Measurements from ENCODE around the gene TIGD2.

TIGD2 gene

GRCh38 chr4:89110986-89111832 lies at the start of gene TIGD2:
Gene TIGD2 (plus strand): TSS chr4:89111533. CDS start chr4:89112975, 1,442 bp downstream.
- DNase-seq (ENCODE audit: low read depth in 2 of 2): peak; percentile 80 to 84

- DNase-seq (ENCODE audit: low read depth in 2 of 2): no peak
Measured at GRCh38 chr4:89064848-89065247, 46.5 kb upstream of the TIGD2 start.

- no peak for DNase-seq (ENCODE audit: low read depth in 2 of 2)
Measured at GRCh38 chr4:89067417-89067816, 43.9 kb upstream of the TIGD2 start.

GRCh38 chr4:89069481-89069880 lies 41.9 kb upstream of the TIGD2 start:
- DNase-seq (ENCODE audit: low read depth in 2 of 2): no peak

- DNase-seq (ENCODE audit: low read depth in 2 of 2): no peak
Measured at GRCh38 chr4:89070041-89070440, 41.3 kb upstream of the TIGD2 start.

- no peak for DNase-seq (ENCODE audit: low read depth in 2 of 2)
Measured at GRCh38 chr4:89071311-89071710, 40.0 kb upstream of the TIGD2 start.

GRCh38 chr4:89072921-89073320 lies 38.4 kb upstream of the TIGD2 start:
- DNase-seq (ENCODE audit: low read depth in 2 of 2): no peak

- no peak for DNase-seq (ENCODE audit: low read depth in 2 of 2)
Measured at GRCh38 chr4:89077761-89078160, 33.6 kb upstream of the TIGD2 start.

- DNase-seq (ENCODE audit: low read depth in 2 of 2): no peak
Measured at GRCh38 chr4:89078300-89078699, 33.0 kb upstream of the TIGD2 start.

- DNase-seq (ENCODE audit: low read depth in 2 of 2): no peak
Measured at GRCh38 chr4:89099034-89099433, 12.3 kb upstream of the TIGD2 start.

- DNase-seq (ENCODE audit: low read depth in 2 of 2): no peak
Measured at GRCh38 chr4:89099471-89099870, 11.9 kb upstream of the TIGD2 start.

- no peak for DNase-seq (ENCODE audit: low read depth in 2 of 2)
Measured at GRCh38 chr4:89100853-89101252, 10.5 kb upstream of the TIGD2 start.

- no peak for DNase-seq (ENCODE audit: low read depth in 2 of 2)
Measured at GRCh38 chr4:89101256-89102161, 9.8 kb upstream of the TIGD2 start.

- DNase-seq (ENCODE audit: low read depth in 2 of 2): no peak
Measured at GRCh38 chr4:89105726-89106125, 5.6 kb upstream of the TIGD2 start.

GRCh38 chr4:89108091-89108490 lies 3.2 kb upstream of the TIGD2 start:
- no peak for DNase-seq (ENCODE audit: low read depth in 2 of 2)

- no peak for DNase-seq (ENCODE audit: low read depth in 2 of 2)
Measured at GRCh38 chr4:89109841-89110540, 1.3 kb upstream of the TIGD2 start.

GRCh38 chr4:89110541-89110985 lies 770 bp upstream of the TIGD2 start:
- no peak for DNase-seq (ENCODE audit: low read depth in 2 of 2)

GRCh38 chr4:89111833-89112563 lies 665 bp downstream of the TIGD2 start:
- DNase-seq (ENCODE audit: low read depth in 2 of 2): no peak

- DNase-seq (ENCODE audit: low read depth in 2 of 2): no peak
Measured at GRCh38 chr4:89113415-89113814, 2.1 kb downstream of the TIGD2 start.

- DNase-seq (ENCODE audit: low read depth in 2 of 2): no peak
Measured at GRCh38 chr4:89114100-89114499, 2.8 kb downstream of the TIGD2 start.

- no peak for DNase-seq (ENCODE audit: low read depth in 2 of 2)
Measured at GRCh38 chr4:89117115-89117514, 5.8 kb downstream of the TIGD2 start.

Data from stimulated activated CD8-positive, alpha-beta memory T cell treated with anti-CD3 and anti-CD28 coated beads, Interleukin-15, amount 100 ng/mL, for 48 hours (primary cell).